ENCODE results near the gene PPFIBP1. TPM values are rescaled to one million over a fixed set of nuclear protein-coding genes. Genes with fewer than 3 reads are reported as not detected.

The PPFIBP1 gene
- total RNA-seq, 1 experiment from 2014 or later = 1.2 TPM

GRCh38 chr12:27555925-27556778 is 32.1 kb downstream of the PPFIBP1 start:
- no peaks in the 10 kb centered on the region for H3K9me2 ChIP-seq (replicated peaks; ENCODE audit: insufficient read depth, low read length)
- no peaks in the 10 kb centered on the region for H4K20me1 ChIP-seq (ENCODE audit: insufficient read depth, low read depth, low read length)
- no peaks in the 10 kb centered on the region for H3K9me3 ChIP-seq (ENCODE audit: low read length)
- no peak overlapping the region for H3K9ac ChIP-seq (ENCODE audit: low read length)
- no peaks in the 10 kb centered on the region for H3K79me2 ChIP-seq (ENCODE audit: low read length)
- no peak for DNase-seq
- H3K4me1 ChIP-seq (ENCODE audit: low read length) = no peaks in the 10 kb centered on the region
- H3K27ac ChIP-seq (ENCODE audit: low read length) = no peak overlapping the region
- no peak overlapping the region for H2AFZ ChIP-seq (ENCODE audit: low read length)
- no peak overlapping the region for H3K4me3 ChIP-seq (ENCODE audit: low read length)
- H3K4me2 ChIP-seq (ENCODE audit: low read depth, low read length, poor library complexity, severe bottlenecking) = no peak overlapping the region
- no peaks in the 10 kb centered on the region for H3K36me3 ChIP-seq (ENCODE audit: insufficient read depth, low read length)
- H3K27me3 ChIP-seq (ENCODE audit: low read length) = no peaks in the 10 kb centered on the region

- Histone ChIP-seq H3K4me3 (ENCODE audit: low read length) (no peak overlapping the region), H3K79me2 (ENCODE audit: low read length) (no peaks in the 10 kb centered on the region), H3K4me2 (ENCODE audit: low read depth, low read length, poor library complexity, severe bottlenecking) (no peak overlapping the region), H3K27me3 (ENCODE audit: low read length) (no peaks in the 10 kb centered on the region), H3K27ac (ENCODE audit: low read length) (no peak overlapping the region), H3K36me3 (ENCODE audit: insufficient read depth, low read length) (no peaks in the 10 kb centered on the region), H3K9me3 (ENCODE audit: low read length) (no peaks in the 10 kb centered on the region), H3K9me2 (replicated peaks; ENCODE audit: insufficient read depth, low read length) (no peaks in the 10 kb centered on the region), H3K9ac (ENCODE audit: low read length) (no peak overlapping the region), H2AFZ (ENCODE audit: low read length) (no peak overlapping the region), H3K4me1 (ENCODE audit: low read length) (no peaks in the 10 kb centered on the region), H4K20me1 (ENCODE audit: insufficient read depth, low read depth, low read length) (no peaks in the 10 kb centered on the region)
- DNase-seq = no peak
Observed at GRCh38 chr12:27560126-27560525, 36.1 kb downstream of the PPFIBP1 start.

- Histone ChIP-seq H3K9me2 (replicated peaks; ENCODE audit: insufficient read depth, low read length) (no peaks in the 10 kb centered on the region), H2AFZ (ENCODE audit: low read length) (no peak overlapping the region), H3K79me2 (ENCODE audit: low read length) (no peaks in the 10 kb centered on the region), H3K4me3 (ENCODE audit: low read length) (no peak overlapping the region), H3K27ac (ENCODE audit: low read length) (no peak overlapping the region), H4K20me1 (ENCODE audit: insufficient read depth, low read depth, low read length) (no peaks in the 10 kb centered on the region), H3K27me3 (ENCODE audit: low read length) (no peaks in the 10 kb centered on the region), H3K4me2 (ENCODE audit: low read depth, low read length, poor library complexity, severe bottlenecking) (no peak overlapping the region), H3K9ac (ENCODE audit: low read length) (no peak overlapping the region), H3K4me1 (ENCODE audit: low read length) (no peaks in the 10 kb centered on the region), H3K9me3 (ENCODE audit: low read length) (no peaks in the 10 kb centered on the region), H3K36me3 (ENCODE audit: insufficient read depth, low read length) (no peaks in the 10 kb centered on the region)
- no peak for DNase-seq
Observed at GRCh38 chr12:27561535-27562350, 37.7 kb downstream of the PPFIBP1 start.

- DNase-seq = no peak
- Histone ChIP-seq H3K9me2 (replicated peaks; ENCODE audit: insufficient read depth, low read length) (no peaks in the 10 kb centered on the region), H3K4me3 (ENCODE audit: low read length) (no peak overlapping the region), H3K79me2 (ENCODE audit: low read length) (no peaks in the 10 kb centered on the region), H3K9ac (ENCODE audit: low read length) (no peak overlapping the region), H3K4me2 (ENCODE audit: low read depth, low read length, poor library complexity, severe bottlenecking) (no peak overlapping the region), H4K20me1 (ENCODE audit: insufficient read depth, low read depth, low read length) (no peaks in the 10 kb centered on the region), H2AFZ (ENCODE audit: low read length) (no peak overlapping the region), H3K27me3 (ENCODE audit: low read length) (no peaks in the 10 kb centered on the region), H3K36me3 (ENCODE audit: insufficient read depth, low read length) (no peaks in the 10 kb centered on the region), H3K27ac (ENCODE audit: low read length) (no peak overlapping the region), H3K9me3 (ENCODE audit: low read length) (no peaks in the 10 kb centered on the region), H3K4me1 (ENCODE audit: low read length) (no peaks in the 10 kb centered on the region)
Observed at GRCh38 chr12:27564612-27565213, 40.7 kb downstream of the PPFIBP1 start.

GRCh38 chr12:27566159-27566558 is 42.2 kb downstream of the PPFIBP1 start:
- no peak for DNase-seq
- H3K79me2 ChIP-seq (ENCODE audit: low read length) = no peaks in the 10 kb centered on the region
- H3K36me3 ChIP-seq (ENCODE audit: insufficient read depth, low read length) = no peaks in the 10 kb centered on the region
- H3K9me3 ChIP-seq (ENCODE audit: low read length) = no peaks in the 10 kb centered on the region
- H3K9ac ChIP-seq (ENCODE audit: low read length) = no peak overlapping the region
- H3K27me3 ChIP-seq (ENCODE audit: low read length) = no peaks in the 10 kb centered on the region
- no peak overlapping the region for H3K27ac ChIP-seq (ENCODE audit: low read length)
- no peak overlapping the region for H2AFZ ChIP-seq (ENCODE audit: low read length)
- H3K4me1 ChIP-seq (ENCODE audit: low read length) = no peaks in the 10 kb centered on the region
- H4K20me1 ChIP-seq (ENCODE audit: insufficient read depth, low read depth, low read length) = no peaks in the 10 kb centered on the region
- H3K4me2 ChIP-seq (ENCODE audit: low read depth, low read length, poor library complexity, severe bottlenecking) = no peak overlapping the region
- no peak overlapping the region for H3K4me3 ChIP-seq (ENCODE audit: low read length)
- no peaks in the 10 kb centered on the region for H3K9me2 ChIP-seq (replicated peaks; ENCODE audit: insufficient read depth, low read length)

GRCh38 chr12:27566626-27567025 is 42.6 kb downstream of the PPFIBP1 start:
- Histone ChIP-seq H3K4me3 (ENCODE audit: low read length) (no peak overlapping the region), H3K27ac (ENCODE audit: low read length) (no peak overlapping the region), H3K27me3 (ENCODE audit: low read length) (no peaks in the 10 kb centered on the region), H2AFZ (ENCODE audit: low read length) (no peak overlapping the region), H3K9me2 (replicated peaks; ENCODE audit: insufficient read depth, low read length) (no peaks in the 10 kb centered on the region), H3K4me1 (ENCODE audit: low read length) (no peaks in the 10 kb centered on the region), H3K79me2 (ENCODE audit: low read length) (no peaks in the 10 kb centered on the region), H3K4me2 (ENCODE audit: low read depth, low read length, poor library complexity, severe bottlenecking) (no peak overlapping the region), H3K36me3 (ENCODE audit: insufficient read depth, low read length) (no peaks in the 10 kb centered on the region), H4K20me1 (ENCODE audit: insufficient read depth, low read depth, low read length) (no peaks in the 10 kb centered on the region), H3K9ac (ENCODE audit: low read length) (no peak overlapping the region), H3K9me3 (ENCODE audit: low read length) (no peaks in the 10 kb centered on the region)
- no peak for DNase-seq

GRCh38 chr12:27571463-27571862 is 47.5 kb downstream of the PPFIBP1 start:
- H3K9me2 ChIP-seq (replicated peaks; ENCODE audit: insufficient read depth, low read length) = no peaks in the 10 kb centered on the region
- no peaks in the 10 kb centered on the region for H3K27me3 ChIP-seq (ENCODE audit: low read length)
- no peaks in the 10 kb centered on the region for H4K20me1 ChIP-seq (ENCODE audit: insufficient read depth, low read depth, low read length)
- no peak overlapping the region for H3K4me2 ChIP-seq (ENCODE audit: low read depth, low read length, poor library complexity, severe bottlenecking)
- DNase-seq = no peak
- H3K36me3 ChIP-seq (ENCODE audit: insufficient read depth, low read length) = no peaks in the 10 kb centered on the region
- no peaks in the 10 kb centered on the region for H3K9me3 ChIP-seq (ENCODE audit: low read length)
- no peak overlapping the region for H3K4me3 ChIP-seq (ENCODE audit: low read length)
- H3K9ac ChIP-seq (ENCODE audit: low read length) = no peak overlapping the region
- no peak overlapping the region for H3K27ac ChIP-seq (ENCODE audit: low read length)
- H3K79me2 ChIP-seq (ENCODE audit: low read length) = no peaks in the 10 kb centered on the region
- no peaks in the 10 kb centered on the region for H3K4me1 ChIP-seq (ENCODE audit: low read length)
- no peak overlapping the region for H2AFZ ChIP-seq (ENCODE audit: low read length)
